ENCODE results near the gene TXNDC15.

Gene TXNDC15

GRCh38 chr5:134920848-134921575 lies 46.8 kb downstream of the TXNDC15 start:
- DNase-seq (ENCODE audit: low spot score), result no peak

- no peak for DNase-seq (ENCODE audit: low spot score)
These were observed 58.3 kb downstream of the TXNDC15 start for GRCh38 chr5:134932508-134932907.

DNA sequence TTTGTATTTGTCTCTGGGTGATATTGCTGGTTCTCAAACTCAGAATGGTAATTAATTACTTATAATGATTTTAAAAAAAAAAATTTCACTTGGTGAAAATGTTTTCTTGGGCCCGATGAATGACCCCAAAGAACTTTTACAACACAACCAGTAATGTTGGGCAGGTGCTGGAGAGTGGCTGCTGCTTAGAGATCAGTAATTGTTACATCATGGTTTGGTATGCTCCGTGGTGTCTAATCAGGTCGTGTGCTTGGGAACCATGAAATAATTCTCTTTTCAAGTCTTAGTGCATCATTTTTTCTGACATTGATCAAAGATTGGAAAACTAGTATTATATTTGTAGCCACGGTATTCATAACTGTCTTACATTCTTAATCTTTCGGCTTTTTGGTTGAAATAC lies 60.0 kb downstream of the TXNDC15 start:
- DNase-seq (ENCODE audit: low spot score), result no peak

GRCh38 chr5:134935711-134936602 lies 61.8 kb downstream of the TXNDC15 start:
- no peak for DNase-seq (ENCODE audit: low spot score)

DNA sequence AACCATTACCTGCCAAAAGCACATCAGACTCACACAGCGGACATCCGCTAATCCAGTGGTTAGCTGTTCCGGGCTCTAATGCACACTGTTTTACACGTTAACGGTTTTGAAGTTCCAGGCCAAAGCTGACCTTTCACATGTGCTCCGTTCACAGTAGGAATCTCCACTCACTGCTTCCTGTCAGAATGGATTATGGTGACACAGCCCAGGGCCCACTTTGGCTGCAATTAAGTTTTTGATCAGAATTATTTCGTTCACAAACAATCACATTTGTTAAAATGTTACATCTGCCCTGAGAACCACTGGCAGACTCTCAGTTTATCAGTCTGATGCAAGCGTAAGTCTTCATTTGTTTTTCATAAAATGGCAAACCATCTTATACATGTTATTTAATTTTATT lies 63.4 kb downstream of the TXNDC15 start:
- DNase-seq (ENCODE audit: low spot score), result no peak

- DNase-seq (ENCODE audit: low spot score), result no peak
These were observed 63.9 kb downstream of the TXNDC15 start for GRCh38 chr5:134938030-134938429.

DNA sequence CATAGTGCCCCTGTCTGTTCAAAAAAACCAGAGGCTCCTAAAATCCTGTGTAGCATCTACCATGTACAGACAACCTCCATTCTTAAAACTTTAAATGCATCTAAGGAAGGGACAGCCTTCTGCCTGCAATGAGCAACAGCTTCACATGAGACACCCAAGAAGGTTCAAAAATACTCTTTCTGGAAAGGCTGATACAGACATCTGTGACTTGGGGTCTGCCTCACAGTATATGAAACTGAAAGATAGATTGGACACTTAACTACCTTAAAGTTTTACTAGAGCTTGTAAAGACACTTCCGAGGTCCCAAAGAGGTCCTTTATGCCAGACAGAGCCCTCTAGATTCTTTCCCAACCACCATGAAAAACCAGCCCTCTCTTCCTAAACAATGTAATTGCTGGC lies 65.3 kb downstream of the TXNDC15 start:
- DNase-seq (ENCODE audit: low spot score), result no peak

GRCh38 chr5:134943547-134943946 lies 69.4 kb downstream of the TXNDC15 start:
- no peak for DNase-seq (ENCODE audit: low spot score)

GRCh38 chr5:134944630-134945029 lies 70.5 kb downstream of the TXNDC15 start:
- DNase-seq (ENCODE audit: low spot score), result no peak

DNA sequence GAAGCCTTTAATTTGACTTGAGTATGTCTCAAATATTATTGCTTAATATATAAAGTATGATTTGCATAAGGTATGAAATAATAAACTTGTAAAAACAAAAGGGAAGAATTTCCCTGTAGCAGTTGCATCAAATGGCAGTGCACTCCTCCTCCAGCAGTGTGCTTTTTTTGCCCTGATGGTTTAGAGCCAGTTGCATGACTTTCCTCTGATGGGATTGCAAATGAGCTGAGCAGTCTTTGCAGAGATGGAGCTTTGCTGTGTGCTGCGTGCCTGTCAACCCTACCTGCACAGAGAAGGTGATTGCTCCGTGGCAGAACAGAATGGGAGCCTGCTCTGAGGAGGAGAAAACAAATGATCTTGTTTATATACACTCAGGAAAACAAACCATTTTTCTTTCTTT lies 70.9 kb downstream of the TXNDC15 start:
- no peak for DNase-seq (ENCODE audit: low spot score)

DNA sequence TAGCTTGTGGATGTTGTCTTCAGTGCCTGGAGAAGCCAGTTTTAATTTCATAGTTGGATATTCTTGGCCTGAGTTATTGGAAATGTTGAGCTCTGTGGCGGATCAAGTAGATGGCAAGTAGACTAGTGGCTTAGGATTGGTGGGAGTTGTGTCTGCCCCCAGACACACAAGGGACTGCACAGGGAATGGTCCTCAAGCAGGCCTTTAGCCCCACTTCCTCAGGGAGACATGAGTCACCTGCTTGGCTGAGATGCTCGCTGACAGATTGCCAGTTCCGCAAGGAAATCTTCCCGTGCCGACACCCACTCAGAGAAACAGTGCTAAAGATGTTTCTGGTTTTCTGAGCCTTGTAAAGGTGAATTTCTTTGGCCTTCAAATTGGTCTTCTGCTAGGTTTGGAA lies 74.7 kb downstream of the TXNDC15 start:
- no peak for DNase-seq (ENCODE audit: low spot score)

GRCh38 chr5:134949316-134949715 lies 75.1 kb downstream of the TXNDC15 start:
- no peak for DNase-seq (ENCODE audit: low spot score)

All from globus pallidus (tissue), 1 donor.